Mesendoderm (in vitro differentiated cells): ENCODE measurements around the gene EHD1.

ENCODE experiments used
- DNase-seq: peaks from one replicate; pipeline ENCODE4 v3.0.0; 2013
- H2AK5ac ChIP-seq: 2 replicates; pipeline ENCODE4 v1.6.1; 2013; ENCODE audit warnings: low read length, inconsistent platforms
- H2BK120ac ChIP-seq: 2 replicates; pipeline ENCODE4 v1.6.1; 2013; ENCODE audit warnings: low read depth, mild to moderate bottlenecking, low read length, moderate library complexity, mixed read lengths
- H2BK15ac ChIP-seq: replicated peaks from 2 replicates; pipeline ENCODE4 v1.6.1; 2013; ENCODE audit warnings: low read depth, mild to moderate bottlenecking, moderate library complexity
- H2BK5ac ChIP-seq: 2 replicates; pipeline ENCODE4 v1.6.1; 2013; ENCODE audit warnings: low read length, inconsistent platforms
- H3K18ac ChIP-seq: 2 replicates; pipeline ENCODE4 v1.6.1; 2013; ENCODE audit warnings: mild to moderate bottlenecking, low read length, mixed read lengths
- H3K23ac ChIP-seq: one replicate; pipeline ENCODE4 v1.6.1; 2013; ENCODE audit warnings: low read length
- H3K27ac ChIP-seq: 2 replicates; pipeline ENCODE4 v1.5.1; 2013; ENCODE audit warnings: low read depth, mild to moderate bottlenecking, inconsistent platforms, low read length, moderate library complexity
- H3K27me3 ChIP-seq: 2 replicates; pipeline ENCODE4 v1.6.1; 2013; ENCODE audit warnings: low read length, control low read depth, mild to moderate bottlenecking, inconsistent platforms; ENCODE audit not compliant: insufficient read depth, poor library complexity
- H3K36me3 ChIP-seq: 2 replicates; pipeline ENCODE4 v1.6.1; 2013; ENCODE audit warnings: low read length, inconsistent platforms; ENCODE audit not compliant: control insufficient read depth, insufficient read depth
- H3K4ac ChIP-seq: one replicate; pipeline ENCODE4 v1.6.1; 2013; ENCODE audit warnings: low read depth, mild to moderate bottlenecking, low read length, moderate library complexity
- H3K4me1 ChIP-seq: 2 replicates; pipeline ENCODE4 v1.6.1; 2013; ENCODE audit warnings: low read depth, low read length, inconsistent platforms; ENCODE audit not compliant: control insufficient read depth
- H3K4me2 ChIP-seq: 2 replicates; pipeline ENCODE4 v1.6.1; 2013; ENCODE audit warnings: low read length
- H3K4me3 ChIP-seq: 2 replicates; pipeline ENCODE4 v1.5.1; 2013; ENCODE audit warnings: mild to moderate bottlenecking, low read length
- H3K56ac ChIP-seq: one replicate; pipeline ENCODE4 v1.6.1; 2013; ENCODE audit warnings: low read length
- H3K79me1 ChIP-seq: 2 replicates; pipeline ENCODE4 v1.6.1; 2013; ENCODE audit warnings: low read length, inconsistent platforms
- H3K79me2 ChIP-seq: 2 replicates; pipeline ENCODE4 v1.6.1; 2013; ENCODE audit warnings: mild to moderate bottlenecking, low read length; ENCODE audit not compliant: control insufficient read depth, insufficient read depth
- H3K9ac ChIP-seq: 2 replicates; pipeline ENCODE4 v1.6.1; 2013; ENCODE audit warnings: low read length, inconsistent platforms
- H4K5ac ChIP-seq: one replicate; pipeline ENCODE4 v1.6.1; 2013; ENCODE audit warnings: low read length
- H4K8ac ChIP-seq: one replicate; pipeline ENCODE4 v1.6.1; 2013; ENCODE audit warnings: low read depth, mild to moderate bottlenecking, control low read depth, low read length, moderate library complexity
- WGBS: extraction: QIAGEN DNeasy Blood & Tissue Kit; methylation state at CpG from one replicate; pipeline ENCODE4 v1.1.7; 2013; ENCODE audit warnings: low lambda C conversion rate, missing lambda C conversion rate; ENCODE audit not compliant: insufficient coverage; ENCODE audit errors: extremely low coverage; 5-methylcytosine and 5-hydroxymethylcytosine counted together

EHD1 gene

GRCh38 chr11:64835616-64836447, 42.6 kb downstream of the EHD1 start:
- DNase-seq = no peak
- no peak overlapping the region for H2BK120ac ChIP-seq
- H3K79me1 ChIP-seq = no peaks in the 10 kb centered on the region
- no peaks in the 10 kb centered on the region for H3K4me1 ChIP-seq
- WGBS = no CpG with 5 or more reads among the region's 17 CpGs
- no peaks in the 10 kb centered on the region for H3K27me3 ChIP-seq
- no peaks in the 10 kb centered on the region for H3K79me2 ChIP-seq
- H2AK5ac ChIP-seq = no peak overlapping the region
- H3K9ac ChIP-seq = no peak overlapping the region
- no peak overlapping the region for H3K4me2 ChIP-seq
- H3K4me3 ChIP-seq = no peak overlapping the region
- no peak overlapping the region for H3K56ac ChIP-seq
- peaks cover 2% of the 10 kb centered on the region for H3K36me3 ChIP-seq
- H3K18ac ChIP-seq = no peak overlapping the region
- H3K27ac ChIP-seq = no peak overlapping the region
- H4K8ac ChIP-seq = no peak overlapping the region
- no peak overlapping the region for H2BK15ac ChIP-seq
- H3K23ac ChIP-seq = no peak overlapping the region
- no peak overlapping the region for H3K4ac ChIP-seq
- H4K5ac ChIP-seq = no peak overlapping the region
- no peak overlapping the region for H2BK5ac ChIP-seq

DNA sequence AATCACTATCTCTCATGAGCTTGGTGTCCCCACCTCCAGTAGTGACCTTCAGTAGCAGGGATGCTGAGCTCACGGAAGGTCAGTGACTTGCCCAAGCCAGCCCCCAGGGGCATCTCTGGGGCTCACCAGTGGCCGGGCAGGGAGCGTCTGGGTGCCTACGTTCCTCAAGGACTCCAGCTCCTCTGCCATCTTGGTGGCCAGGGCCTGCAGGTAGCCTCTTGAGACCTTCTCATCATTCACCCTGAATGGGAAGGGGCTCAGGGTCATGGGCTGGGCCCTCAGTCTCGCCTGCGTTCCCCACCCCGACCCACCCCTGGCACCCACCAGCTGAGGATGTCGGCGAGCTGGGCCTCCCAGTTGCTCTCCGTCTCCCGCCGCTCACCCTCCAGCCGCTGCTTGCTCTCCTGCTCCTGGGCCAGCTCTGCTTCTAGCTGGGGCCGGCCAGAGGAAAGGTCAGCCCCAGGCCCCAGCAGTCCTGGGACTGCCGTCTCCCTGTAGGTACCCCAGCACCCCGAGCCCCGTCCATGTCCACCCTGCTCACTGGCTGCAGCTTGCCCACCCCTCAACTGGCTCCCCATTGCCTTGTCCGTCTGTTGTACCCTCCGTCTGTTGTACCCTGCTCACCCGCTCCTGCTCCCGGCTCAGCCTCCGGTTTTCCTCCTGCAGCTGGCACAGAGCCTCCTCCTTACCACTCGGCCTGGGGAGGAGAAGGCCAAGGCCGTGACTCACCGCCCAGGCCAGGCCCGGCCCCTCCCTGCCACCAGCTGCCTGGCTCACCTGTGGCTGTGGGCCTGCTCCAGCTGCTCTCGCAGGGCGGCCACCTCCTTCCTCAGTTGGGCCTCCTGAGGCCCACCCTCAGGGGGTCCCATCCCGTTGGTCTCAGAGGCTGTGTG, 43.5 kb downstream of the EHD1 start:
- Histone ChIP-seq H3K23ac (no peak overlapping the region), H3K27me3 (no peaks in the 10 kb centered on the region), H4K8ac (no peak overlapping the region), H3K9ac (no peak overlapping the region), H2BK5ac (no peak overlapping the region), H3K4ac (no peak overlapping the region), H2AK5ac (no peak overlapping the region), H3K79me2 (no peaks in the 10 kb centered on the region), H3K79me1 (no peaks in the 10 kb centered on the region), H3K27ac (no peak overlapping the region), H3K4me3 (no peak overlapping the region), H2BK15ac (no peak overlapping the region), H2BK120ac (no peak overlapping the region), H3K36me3 (peaks cover 2% of the 10 kb centered on the region), H4K5ac (no peak overlapping the region), H3K4me1 (no peaks in the 10 kb centered on the region), H3K56ac (no peak overlapping the region), H3K18ac (no peak overlapping the region), H3K4me2 (no peak overlapping the region)
- WGBS = no CpG with 5 or more reads among the region's 29 CpGs
- no peak for DNase-seq

DNA sequence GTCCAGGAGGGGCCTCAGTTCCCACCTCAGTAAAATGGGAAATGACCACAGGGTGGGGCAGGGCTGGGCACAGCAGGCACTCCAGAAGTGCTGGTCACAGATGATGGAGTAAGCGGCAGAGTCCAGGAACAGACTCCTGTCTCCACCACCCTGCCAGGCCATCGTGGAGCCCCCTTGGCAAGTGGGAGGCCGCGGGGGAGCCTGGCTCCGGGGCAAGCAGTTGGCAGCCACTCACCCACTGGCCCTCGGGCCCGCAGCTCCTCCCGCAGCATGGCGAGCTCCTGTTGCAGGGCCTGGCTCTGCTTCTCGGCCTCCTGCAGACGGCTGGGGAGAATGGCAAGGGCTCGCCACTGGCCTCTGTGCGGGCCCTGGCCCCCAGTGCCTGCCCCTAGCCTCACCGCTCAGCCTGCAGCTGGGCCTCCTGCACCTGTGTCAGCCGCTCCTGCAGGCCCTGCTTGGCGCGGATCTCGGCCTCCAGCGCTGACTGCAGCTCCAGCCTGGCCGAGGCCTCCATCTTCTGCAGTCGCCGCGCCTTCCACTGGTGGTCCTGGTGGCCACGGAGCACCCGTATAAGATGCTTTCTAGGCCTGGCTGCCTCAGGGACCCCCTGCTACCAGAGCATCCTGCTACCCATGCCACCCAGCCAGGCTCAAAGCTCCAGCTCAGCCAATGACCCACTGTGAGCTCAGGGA, 44.2 kb downstream of the EHD1 start:
- Histone ChIP-seq H2BK120ac (no peak overlapping the region), H3K4ac (no peak overlapping the region), H3K4me3 (no peak overlapping the region), H3K27ac (no peak overlapping the region), H3K79me1 (no peaks in the 10 kb centered on the region), H4K5ac (no peak overlapping the region), H3K4me2 (no peak overlapping the region), H3K23ac (no peak overlapping the region), H3K27me3 (no peaks in the 10 kb centered on the region), H3K9ac (no peak overlapping the region), H3K18ac (no peak overlapping the region), H3K4me1 (no peaks in the 10 kb centered on the region), H3K56ac (no peak overlapping the region), H3K36me3 (peaks cover 2% of the 10 kb centered on the region), H2BK15ac (no peak overlapping the region), H4K8ac (no peak overlapping the region), H3K79me2 (no peaks in the 10 kb centered on the region), H2BK5ac (no peak overlapping the region), H2AK5ac (no peak overlapping the region)
- no peak for DNase-seq
- no CpG with 5 or more reads among the region's 25 CpGs for WGBS

- H3K56ac ChIP-seq = no peak overlapping the region
- H3K4me1 ChIP-seq = no peaks in the 10 kb centered on the region
- no peak overlapping the region for H3K4ac ChIP-seq
- H3K18ac ChIP-seq = no peak overlapping the region
- no peak overlapping the region for H2BK120ac ChIP-seq
- no peak overlapping the region for H3K4me2 ChIP-seq
- H3K23ac ChIP-seq = no peak overlapping the region
- WGBS = no CpG with 5 or more reads among the region's 10 CpGs
- H3K79me1 ChIP-seq = no peaks in the 10 kb centered on the region
- H3K27ac ChIP-seq = no peak overlapping the region
- H4K8ac ChIP-seq = no peak overlapping the region
- H3K9ac ChIP-seq = no peak overlapping the region
- no peak overlapping the region for H4K5ac ChIP-seq
- no peak for DNase-seq
- H3K27me3 ChIP-seq = no peaks in the 10 kb centered on the region
- no peak overlapping the region for H2BK15ac ChIP-seq
- no peak overlapping the region for H3K4me3 ChIP-seq
- peaks cover 2% of the 10 kb centered on the region for H3K36me3 ChIP-seq
- no peaks in the 10 kb centered on the region for H3K79me2 ChIP-seq
- no peak overlapping the region for H2AK5ac ChIP-seq
- no peak overlapping the region for H2BK5ac ChIP-seq
Measured at GRCh38 chr11:64833509-64833908, 44.9 kb downstream of the EHD1 start.

DNA sequence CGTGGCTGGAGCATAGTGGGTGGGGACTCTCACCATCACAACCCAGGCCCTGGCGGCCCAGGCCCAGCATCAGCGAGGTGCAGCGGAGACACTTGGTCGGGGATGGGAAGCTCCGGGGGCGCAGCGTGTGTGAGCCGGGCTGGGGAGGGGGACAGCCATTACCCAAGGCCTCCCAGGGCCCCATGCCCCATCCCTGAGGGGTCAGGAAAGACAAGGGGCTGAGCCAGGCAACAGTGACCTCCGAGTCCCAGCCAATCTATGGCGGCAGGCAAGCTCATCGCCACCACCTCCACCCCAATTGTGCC, 45.3 kb downstream of the EHD1 start:
- H3K79me2 ChIP-seq = no peaks in the 10 kb centered on the region
- H2AK5ac ChIP-seq = no peak overlapping the region
- no peaks in the 10 kb centered on the region for H3K79me1 ChIP-seq
- no CpG with 5 or more reads among the region's 12 CpGs for WGBS
- H3K23ac ChIP-seq = no peak overlapping the region
- no peak overlapping the region for H3K4me2 ChIP-seq
- no peak overlapping the region for H3K56ac ChIP-seq
- H3K4ac ChIP-seq = no peak overlapping the region
- H3K36me3 ChIP-seq = peaks cover 2% of the 10 kb centered on the region
- no peak overlapping the region for H3K4me3 ChIP-seq
- no peak overlapping the region for H3K18ac ChIP-seq
- H3K4me1 ChIP-seq = no peaks in the 10 kb centered on the region
- H2BK15ac ChIP-seq = no peak overlapping the region
- H4K8ac ChIP-seq = no peak overlapping the region
- no peak overlapping the region for H3K9ac ChIP-seq
- no peak for DNase-seq
- H2BK5ac ChIP-seq = no peak overlapping the region
- no peak overlapping the region for H4K5ac ChIP-seq
- no peaks in the 10 kb centered on the region for H3K27me3 ChIP-seq
- H2BK120ac ChIP-seq = no peak overlapping the region
- H3K27ac ChIP-seq = no peak overlapping the region
